ENCODE data around the gene DLST. TPM values are rescaled to one million over a fixed set of nuclear protein-coding genes. Genes with fewer than 3 reads are reported as not detected.

Gene DLST
- total RNA-seq, 1 experiment from 2014 or later, result 112 TPM

DNA sequence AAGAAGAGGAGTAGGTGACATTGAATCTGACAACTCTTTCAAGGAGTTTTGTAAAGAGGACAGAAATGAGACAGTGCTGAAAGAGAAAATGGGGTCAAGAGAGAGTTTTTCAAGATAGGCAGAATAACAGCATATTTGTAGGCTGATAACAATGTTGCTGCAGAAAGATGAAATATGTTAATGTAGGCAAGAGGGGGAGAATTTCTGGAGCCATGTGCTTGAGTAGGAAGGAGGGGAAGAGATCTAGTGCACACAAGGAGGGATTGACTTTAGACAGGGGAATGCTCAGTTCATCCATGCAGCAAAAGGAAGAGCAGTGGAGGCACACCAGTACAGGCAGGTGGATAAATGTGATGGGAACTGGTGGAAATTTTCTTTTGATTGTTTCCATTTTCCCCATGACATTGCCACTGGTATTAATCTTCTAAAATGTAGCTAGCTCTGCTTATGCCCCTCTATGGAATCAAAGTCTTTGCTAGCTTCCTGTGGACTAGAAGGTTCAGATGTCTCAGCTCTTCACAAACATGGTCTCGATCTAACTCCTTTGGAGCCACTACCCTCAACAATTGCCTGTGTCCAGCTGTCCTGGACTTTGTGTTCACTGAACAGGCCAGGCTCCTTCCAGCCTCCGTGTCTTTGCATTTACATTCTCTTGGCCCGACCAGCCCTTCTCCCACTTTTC is 14.9 kb upstream of the DLST start:
- CTCF ChIA-PET, result interaction anchor here (1.1 to 1.6 kb wide), 3 partner anchors 12 to 78 kb away, joined by 4 to 6 read pairs (median 6); no protein-coding TSS in a partner anchor
- DNase-seq (ENCODE audit: low spot score) (no peak), ATAC-seq (no peak)
- TF ChIP-seq ZNF532 (CRISPR knock-in tag; IDR thresholded peaks at IDR 0.05; ENCODE audit: borderline replicate concordance), result no peak
- no peak for TF ChIP-seq ELF4 (CRISPR knock-in tag; IDR thresholded peaks at IDR 0.05; ENCODE audit: low read depth)
- TF ChIP-seq ZNF263 (CRISPR knock-in tag; IDR thresholded peaks at IDR 0.05; ENCODE audit: low read depth), result no peak
- no peak for TF ChIP-seq TEAD1 (CRISPR knock-in tag; IDR thresholded peaks at IDR 0.05)
- no peak for TF ChIP-seq ZNF416 (CRISPR knock-in tag; IDR thresholded peaks at IDR 0.05)
- TF ChIP-seq, protein P1, sequence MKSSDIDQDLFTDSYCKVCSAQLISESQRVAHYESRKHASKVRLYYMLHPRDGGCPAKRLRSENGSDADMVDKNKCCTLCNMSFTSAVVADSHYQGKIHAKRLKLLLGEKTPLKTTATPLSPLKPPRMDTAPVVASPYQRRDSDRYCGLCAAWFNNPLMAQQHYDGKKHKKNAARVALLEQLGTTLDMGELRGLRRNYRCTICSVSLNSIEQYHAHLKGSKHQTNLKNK (CRISPR knock-in tag; IDR thresholded peaks at IDR 0.05), result no peak
- TF ChIP-seq NR2C2 (CRISPR knock-in tag; IDR thresholded peaks at IDR 0.05), result no peak
- TF ChIP-seq KAT7 (CRISPR knock-in tag; IDR thresholded peaks at IDR 0.05; ENCODE audit: borderline replicate concordance), result no peak
- TF ChIP-seq ZNF138 (CRISPR knock-in tag; conservative IDR thresholded peaks at IDR 0.05), result no peak
- TF ChIP-seq E2F4 (CRISPR knock-in tag; IDR thresholded peaks at IDR 0.05; ENCODE audit: borderline replicate concordance, low read depth), result no peak
- no peak for TF ChIP-seq NFYB (CRISPR knock-in tag; conservative IDR thresholded peaks at IDR 0.05; ENCODE audit: low read depth)
- TF ChIP-seq CREM (CRISPR knock-in tag; IDR thresholded peaks at IDR 0.05), result no peak
- no peak for TF ChIP-seq TCF7 (CRISPR knock-in tag; IDR thresholded peaks at IDR 0.05; ENCODE audit: low read depth)
- no peak for TF ChIP-seq GABPB1 (CRISPR knock-in tag; IDR thresholded peaks at IDR 0.05)
- no peak for TF ChIP-seq MXD4 (CRISPR knock-in tag; IDR thresholded peaks at IDR 0.05; ENCODE audit: borderline replicate concordance)
- no peak for TF ChIP-seq ZBTB43 (CRISPR knock-in tag; IDR thresholded peaks at IDR 0.05)
- no peak for TF ChIP-seq ZNF396 (CRISPR knock-in tag; IDR thresholded peaks at IDR 0.05; ENCODE audit: borderline replicate concordance)
- no peak for TF ChIP-seq EMX1 (CRISPR knock-in tag; IDR thresholded peaks at IDR 0.05)
- H3K9me3 Mint-ChIP-seq, result peaks cover 3% of the 10 kb centered on the region; the same call in 1 of the 2 replicates
- no peaks in the 10 kb centered on the region; the same call in none of the 2 replicates for H3K27me3 Mint-ChIP-seq (ENCODE audit: low read depth)
- H3K36me3 Mint-ChIP-seq, result no peaks in the 10 kb centered on the region
- no peak overlapping the region for H3K27ac Mint-ChIP-seq
- H3K4me1 Mint-ChIP-seq, result no peaks in the 10 kb centered on the region
- no peak overlapping the region for H3K4me3 Mint-ChIP-seq
- POLR2A ChIA-PET, result no interaction called here

DNA sequence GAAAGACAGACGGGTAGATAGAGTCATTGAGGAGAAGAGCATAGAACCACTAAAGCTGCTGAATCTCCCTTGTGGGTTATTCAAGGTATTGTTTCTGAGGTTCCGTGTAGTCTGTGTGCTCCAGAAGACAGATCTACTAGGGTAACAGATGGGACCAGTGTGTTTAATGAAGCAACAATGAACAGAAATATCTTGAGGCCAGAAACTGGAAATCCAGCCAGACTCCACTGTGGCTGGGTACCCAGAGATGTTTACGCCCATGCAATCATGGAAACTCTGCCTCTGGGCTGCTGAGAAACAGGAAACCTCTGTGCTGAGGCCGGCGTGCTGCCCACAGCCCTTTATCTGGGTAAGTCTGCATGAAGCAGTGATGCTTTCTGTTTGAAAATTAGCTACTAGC is 14.0 kb upstream of the DLST start:
- Mint-ChIP-seq H3K27me3 (ENCODE audit: low read depth) (no peaks in the 10 kb centered on the region; the same call in none of the 2 replicates), H3K4me1 (no peaks in the 10 kb centered on the region), H3K36me3 (no peaks in the 10 kb centered on the region), H3K9me3 (peaks cover 3% of the 10 kb centered on the region; the same call in 1 of the 2 replicates), H3K4me3 (no peak overlapping the region), H3K27ac (no peak overlapping the region)
- DNase-seq (ENCODE audit: low spot score), result no peak
- ChIA-PET CTCF (interaction anchor here (0.6 to 1.6 kb wide), 5 partner anchors 11 to 359 kb away, joined by 3 to 6 read pairs (median 4); no protein-coding TSS in a partner anchor), POLR2A (no interaction called here)
- ATAC-seq, result no peak
- TF ChIP-seq FOXJ3 (CRISPR knock-in tag; IDR thresholded peaks at IDR 0.05; ENCODE audit: borderline replicate concordance) (no peak), NFE2L1 (CRISPR knock-in tag; IDR thresholded peaks at IDR 0.05) (no peak), EMX1 (CRISPR knock-in tag; IDR thresholded peaks at IDR 0.05) (no peak), IRF2 (CRISPR knock-in tag; IDR thresholded peaks at IDR 0.05; ENCODE audit: borderline replicate concordance, low read depth) (no peak)
- TF ChIP-seq, protein P2, sequence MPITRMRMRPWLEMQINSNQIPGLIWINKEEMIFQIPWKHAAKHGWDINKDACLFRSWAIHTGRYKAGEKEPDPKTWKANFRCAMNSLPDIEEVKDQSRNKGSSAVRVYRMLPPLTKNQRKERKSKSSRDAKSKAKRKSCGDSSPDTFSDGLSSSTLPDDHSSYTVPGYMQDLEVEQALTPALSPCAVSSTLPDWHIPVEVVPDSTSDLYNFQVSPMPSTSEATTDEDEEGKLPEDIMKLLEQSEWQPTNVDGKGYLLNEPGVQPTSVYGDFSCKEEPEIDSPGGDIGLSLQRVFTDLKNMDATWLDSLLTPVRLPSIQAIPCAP (CRISPR knock-in tag; IDR thresholded peaks at IDR 0.05), result no peak
- TF ChIP-seq, protein P3, sequence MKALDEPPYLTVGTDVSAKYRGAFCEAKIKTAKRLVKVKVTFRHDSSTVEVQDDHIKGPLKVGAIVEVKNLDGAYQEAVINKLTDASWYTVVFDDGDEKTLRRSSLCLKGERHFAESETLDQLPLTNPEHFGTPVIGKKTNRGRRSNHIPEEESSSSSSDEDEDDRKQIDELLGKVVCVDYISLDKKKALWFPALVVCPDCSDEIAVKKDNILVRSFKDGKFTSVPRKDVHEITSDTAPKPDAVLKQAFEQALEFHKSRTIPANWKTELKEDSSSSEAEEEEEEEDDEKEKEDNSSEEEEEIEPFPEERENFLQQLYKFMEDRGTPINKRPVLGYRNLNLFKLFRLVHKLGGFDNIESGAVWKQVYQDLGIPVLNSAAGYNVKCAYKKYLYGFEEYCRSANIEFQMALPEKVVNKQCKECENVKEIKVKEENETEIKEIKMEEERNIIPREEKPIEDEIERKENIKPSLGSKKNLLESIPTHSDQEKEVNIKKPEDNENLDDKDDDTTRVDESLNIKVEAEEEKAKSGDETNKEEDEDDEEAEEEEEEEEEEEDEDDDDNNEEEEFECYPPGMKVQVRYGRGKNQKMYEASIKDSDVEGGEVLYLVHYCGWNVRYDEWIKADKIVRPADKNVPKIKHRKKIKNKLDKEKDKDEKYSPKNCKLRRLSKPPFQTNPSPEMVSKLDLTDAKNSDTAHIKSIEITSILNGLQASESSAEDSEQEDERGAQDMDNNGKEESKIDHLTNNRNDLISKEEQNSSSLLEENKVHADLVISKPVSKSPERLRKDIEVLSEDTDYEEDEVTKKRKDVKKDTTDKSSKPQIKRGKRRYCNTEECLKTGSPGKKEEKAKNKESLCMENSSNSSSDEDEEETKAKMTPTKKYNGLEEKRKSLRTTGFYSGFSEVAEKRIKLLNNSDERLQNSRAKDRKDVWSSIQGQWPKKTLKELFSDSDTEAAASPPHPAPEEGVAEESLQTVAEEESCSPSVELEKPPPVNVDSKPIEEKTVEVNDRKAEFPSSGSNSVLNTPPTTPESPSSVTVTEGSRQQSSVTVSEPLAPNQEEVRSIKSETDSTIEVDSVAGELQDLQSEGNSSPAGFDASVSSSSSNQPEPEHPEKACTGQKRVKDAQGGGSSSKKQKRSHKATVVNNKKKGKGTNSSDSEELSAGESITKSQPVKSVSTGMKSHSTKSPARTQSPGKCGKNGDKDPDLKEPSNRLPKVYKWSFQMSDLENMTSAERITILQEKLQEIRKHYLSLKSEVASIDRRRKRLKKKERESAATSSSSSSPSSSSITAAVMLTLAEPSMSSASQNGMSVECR (CRISPR knock-in tag; IDR thresholded peaks at IDR 0.05; ENCODE audit: borderline replicate concordance), result no peak
